ENCODE data around the gene HDAC8. TPM values are rescaled to one million over a fixed set of nuclear protein-coding genes. Genes with fewer than 3 reads are reported as not detected.

Gene HDAC8
- total RNA-seq, 1 donor from 2014 or later = 29.2 TPM

DNA sequence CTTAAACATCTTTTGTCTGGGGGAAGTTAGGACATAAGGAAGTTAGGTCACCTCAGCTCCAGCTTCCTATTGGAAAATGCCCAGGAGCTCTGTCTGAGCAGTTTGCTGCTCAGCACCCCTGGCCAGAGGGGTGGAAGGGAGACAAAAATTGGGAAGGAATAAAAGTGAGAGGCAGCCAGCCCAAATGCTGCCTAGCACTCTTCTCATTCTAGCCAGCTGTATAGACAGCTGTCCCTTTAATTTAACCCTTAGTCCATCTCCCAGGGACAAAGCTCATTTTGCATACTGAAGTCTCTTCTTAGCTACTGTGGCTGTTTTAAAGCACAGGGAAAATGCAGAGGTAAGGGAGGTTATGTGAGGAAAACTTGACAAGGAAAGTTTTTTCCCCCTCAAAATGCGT lies 177.4 kb downstream of the HDAC8 start:
- intact Hi-C loops (cut with micrococcal nuclease) = no loop called here
- H3K4me3 Mint-ChIP-seq = no peak overlapping the region
- peaks cover 2% of the 10 kb centered on the region for H3K9me3 Mint-ChIP-seq
- peaks cover 3% of the 10 kb centered on the region for H3K36me3 Mint-ChIP-seq (ENCODE audit: low read depth)
- no peaks in the 10 kb centered on the region for H3K4me1 Mint-ChIP-seq
- DNase-seq = no peak
- no peak overlapping the region for H3K27ac Mint-ChIP-seq
- no peaks in the 10 kb centered on the region for H3K27me3 Mint-ChIP-seq

DNA sequence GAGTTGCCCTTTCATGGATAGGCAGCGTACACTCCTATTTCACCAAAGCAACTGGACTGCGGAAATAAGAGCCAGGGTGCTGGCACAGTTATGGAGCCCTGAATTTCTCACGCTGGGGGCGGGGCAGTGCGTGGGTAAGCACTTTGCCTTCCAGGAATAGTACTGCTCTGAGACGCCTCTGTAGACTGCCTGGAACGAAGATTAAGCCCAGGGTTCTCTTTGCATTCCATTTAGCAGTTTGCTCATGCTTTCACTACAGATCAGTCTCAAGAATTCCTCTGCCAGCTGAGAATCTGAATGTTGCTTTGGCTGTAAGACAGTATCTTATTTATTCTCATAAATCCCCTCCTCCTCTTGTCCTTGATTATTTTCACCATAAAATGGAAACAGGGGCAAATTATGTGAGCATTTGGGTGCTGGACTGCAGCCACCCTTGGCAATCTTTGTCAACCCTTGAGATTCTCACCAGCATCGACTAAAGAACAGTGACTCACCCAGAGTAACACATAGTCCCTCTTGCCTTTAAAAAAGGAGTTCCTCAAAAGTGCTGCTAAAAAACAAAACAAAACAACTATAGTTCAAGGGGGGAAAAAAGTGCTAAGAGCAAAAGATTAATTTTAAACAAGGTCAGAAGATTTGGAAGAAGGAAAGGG lies 178.0 kb downstream of the HDAC8 start:
- intact Hi-C loops (cut with micrococcal nuclease) = no loop called here
- no peaks in the 10 kb centered on the region for H3K9me3 Mint-ChIP-seq

DNA sequence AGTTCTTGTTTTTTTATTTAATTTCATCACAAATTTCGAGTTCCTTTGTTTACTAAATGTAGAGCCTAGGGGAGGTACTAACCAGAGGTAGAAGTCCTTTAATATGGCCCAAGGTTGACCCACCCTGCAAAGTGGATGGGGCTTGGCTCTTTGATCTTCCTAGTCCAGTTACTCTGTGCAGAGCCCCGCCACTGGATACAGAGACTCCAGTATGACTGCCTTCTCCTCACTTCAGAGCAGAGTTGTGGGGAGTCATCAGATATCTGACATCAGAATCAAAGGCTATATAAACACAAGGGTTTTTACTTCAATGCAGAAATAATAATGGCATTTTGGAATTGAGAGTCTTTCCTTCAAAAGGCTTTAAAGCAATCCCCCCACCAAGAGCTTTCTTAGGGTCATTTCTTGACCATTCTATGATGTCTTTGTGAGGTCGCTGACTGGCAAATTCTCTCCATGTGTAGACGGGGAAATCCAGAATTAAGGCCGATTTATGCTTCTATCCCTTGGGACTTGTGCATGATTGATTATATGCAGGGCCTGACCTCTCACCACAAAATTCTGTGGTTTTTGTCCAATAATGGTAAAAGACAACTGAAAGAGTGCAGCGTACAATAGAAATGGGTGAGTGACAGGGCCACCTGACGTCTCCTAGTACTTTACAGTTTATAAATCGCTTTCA lies 178.7 kb downstream of the HDAC8 start:
- peaks cover 2% of the 10 kb centered on the region for H3K36me3 Mint-ChIP-seq (ENCODE audit: low read depth)
- H3K4me1 Mint-ChIP-seq = no peaks in the 10 kb centered on the region
- no peak overlapping the region for H3K4me3 Mint-ChIP-seq
- DNase-seq = no peak
- intact Hi-C loops (cut with micrococcal nuclease) = no loop called here
- H3K27me3 Mint-ChIP-seq = no peaks in the 10 kb centered on the region
- H3K9me3 Mint-ChIP-seq = no peaks in the 10 kb centered on the region
- no peak overlapping the region for H3K27ac Mint-ChIP-seq

More for the DNA sequence above, 178.0 kb downstream of the HDAC8 start:
- Mint-ChIP-seq H3K36me3 (ENCODE audit: low read depth) (peaks cover 2% of the 10 kb centered on the region), H3K27me3 (no peaks in the 10 kb centered on the region), H3K4me1 (no peaks in the 10 kb centered on the region), H3K27ac (no peak overlapping the region), H3K4me3 (no peak overlapping the region)
- DNase-seq = no peak

DNA sequence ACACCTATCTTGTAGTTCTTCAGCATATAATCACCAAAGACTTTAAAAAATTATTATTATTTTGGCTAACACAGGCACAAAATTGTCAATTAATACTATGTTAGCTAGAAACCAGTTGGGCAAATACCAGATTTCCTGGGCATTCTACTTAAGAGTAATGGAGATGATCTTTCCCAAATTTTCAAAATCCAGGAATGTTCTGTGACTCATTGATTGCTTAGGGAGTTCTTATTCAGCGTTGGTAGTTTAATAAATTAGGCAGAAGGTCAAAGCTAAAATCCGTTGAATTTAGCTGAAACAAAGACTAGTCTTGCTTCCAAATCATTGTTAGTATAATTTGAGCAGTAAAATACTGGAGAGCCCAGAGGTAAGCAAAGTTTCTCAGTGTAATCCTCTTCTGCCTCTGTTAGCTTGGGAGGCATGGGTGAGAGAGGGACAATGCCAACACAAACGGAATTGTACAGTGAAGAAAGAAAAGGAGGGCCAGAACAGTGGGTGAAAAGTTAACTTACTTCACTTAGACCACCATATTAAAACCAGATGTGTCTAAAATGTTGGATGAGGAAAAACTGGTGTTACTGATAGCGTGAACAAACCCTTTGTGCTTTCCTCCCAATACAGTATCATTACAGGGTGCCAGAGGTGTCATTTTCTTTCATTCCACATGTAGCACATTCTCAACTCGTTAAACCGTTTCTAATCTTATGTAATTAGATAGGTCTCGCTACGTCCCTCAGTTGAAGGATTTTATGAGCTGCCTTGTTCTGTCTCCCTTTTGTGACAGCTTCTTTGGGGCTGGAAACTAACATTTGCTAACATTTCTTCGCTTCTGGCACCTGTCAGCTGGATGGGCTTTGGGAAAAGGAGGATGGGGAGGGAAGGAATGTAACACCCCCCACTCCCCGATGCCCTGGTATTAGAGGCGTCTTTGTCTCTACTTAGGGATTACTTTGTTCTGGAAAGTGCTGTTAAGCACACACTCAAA lies 179.5 kb downstream of the HDAC8 start:
- Mint-ChIP-seq H3K4me1 (no peaks in the 10 kb centered on the region), H3K4me3 (no peak overlapping the region), H3K27me3 (no peaks in the 10 kb centered on the region), H3K9me3 (no peaks in the 10 kb centered on the region), H3K27ac (no peak overlapping the region), H3K36me3 (ENCODE audit: low read depth) (peaks cover 2% of the 10 kb centered on the region)
- DNase-seq = no peak
- intact Hi-C loops (cut with micrococcal nuclease) = no loop called here

DNA sequence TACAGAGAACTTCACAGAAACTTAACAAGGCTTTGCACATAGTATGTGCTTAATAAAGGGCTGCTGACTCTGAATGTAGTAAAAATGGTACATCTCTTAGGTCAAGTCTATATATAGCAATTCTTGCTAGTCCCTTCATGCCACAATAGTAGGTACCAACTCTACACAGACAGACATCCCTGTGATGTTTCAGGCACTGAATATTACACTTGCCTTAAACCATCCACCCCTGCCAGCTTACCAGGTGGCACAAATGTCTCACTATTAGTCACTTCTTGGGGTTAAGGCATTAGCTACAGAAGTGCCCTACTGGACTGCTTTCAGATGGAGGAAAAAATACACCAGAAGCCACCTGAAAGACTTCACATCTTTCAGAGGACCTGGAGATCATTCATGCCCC lies 180.6 kb downstream of the HDAC8 start:
- DNase-seq = no peak
- Mint-ChIP-seq H3K36me3 (ENCODE audit: low read depth) (no peaks in the 10 kb centered on the region), H3K27ac (no peak overlapping the region), H3K4me3 (no peak overlapping the region), H3K27me3 (no peaks in the 10 kb centered on the region), H3K4me1 (no peaks in the 10 kb centered on the region), H3K9me3 (no peaks in the 10 kb centered on the region)
- intact Hi-C loops (cut with micrococcal nuclease) = no loop called here

DNA sequence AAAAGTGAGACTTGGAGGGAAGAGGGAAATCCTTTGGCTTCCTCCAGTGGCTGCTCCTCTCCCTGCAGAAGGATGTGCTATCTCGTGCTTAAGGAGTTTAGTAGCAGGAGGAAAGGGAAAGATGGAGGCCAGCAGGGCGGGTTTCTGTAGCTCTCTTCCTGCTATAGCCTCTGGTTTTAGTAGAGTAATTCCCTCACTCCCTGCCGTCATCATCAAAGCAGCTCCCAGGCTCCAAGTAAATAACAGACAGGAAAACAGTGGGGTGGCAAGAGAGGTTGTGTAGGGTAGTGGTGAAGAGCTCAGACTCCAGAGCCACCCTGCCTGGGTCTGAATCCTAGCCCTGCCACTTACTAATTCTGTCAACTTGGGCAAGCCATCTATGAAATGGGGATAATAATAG lies 185.4 kb downstream of the HDAC8 start:
- Mint-ChIP-seq H3K9me3 (no peaks in the 10 kb centered on the region), H3K36me3 (ENCODE audit: low read depth) (no peaks in the 10 kb centered on the region), H3K4me1 (peaks cover 3% of the 10 kb centered on the region), H3K27ac (no peak overlapping the region), H3K27me3 (no peaks in the 10 kb centered on the region), H3K4me3 (no peak overlapping the region)
- no peak for DNase-seq
- intact Hi-C loops (cut with micrococcal nuclease) = no loop called here

DNA sequence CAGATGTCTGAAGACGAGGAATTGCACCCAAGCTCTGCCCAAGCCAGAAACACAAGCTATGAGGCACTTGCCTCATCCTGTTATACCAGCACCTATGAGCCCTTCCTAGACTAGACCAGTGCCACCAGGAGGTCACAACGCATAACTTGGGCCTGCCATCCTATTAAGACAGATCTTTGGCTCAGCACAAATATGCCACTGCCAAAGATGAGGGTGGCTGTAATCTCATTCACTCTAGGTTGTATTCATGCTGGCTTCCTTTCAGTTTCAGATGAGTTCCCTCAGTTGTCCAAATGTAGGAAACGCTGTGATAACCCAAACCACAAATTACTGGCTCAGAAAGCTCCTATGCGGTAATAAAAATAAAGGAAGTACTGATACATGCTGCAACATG lies 190.4 kb downstream of the HDAC8 start:
- Mint-ChIP-seq H3K4me3 (no peak overlapping the region), H3K36me3 (ENCODE audit: low read depth) (no peaks in the 10 kb centered on the region), H3K27ac (no peak overlapping the region), H3K27me3 (no peaks in the 10 kb centered on the region), H3K4me1 (peaks cover 3% of the 10 kb centered on the region), H3K9me3 (no peaks in the 10 kb centered on the region)
- DNase-seq = no peak
- intact Hi-C loops (cut with micrococcal nuclease) = no loop called here

DNA sequence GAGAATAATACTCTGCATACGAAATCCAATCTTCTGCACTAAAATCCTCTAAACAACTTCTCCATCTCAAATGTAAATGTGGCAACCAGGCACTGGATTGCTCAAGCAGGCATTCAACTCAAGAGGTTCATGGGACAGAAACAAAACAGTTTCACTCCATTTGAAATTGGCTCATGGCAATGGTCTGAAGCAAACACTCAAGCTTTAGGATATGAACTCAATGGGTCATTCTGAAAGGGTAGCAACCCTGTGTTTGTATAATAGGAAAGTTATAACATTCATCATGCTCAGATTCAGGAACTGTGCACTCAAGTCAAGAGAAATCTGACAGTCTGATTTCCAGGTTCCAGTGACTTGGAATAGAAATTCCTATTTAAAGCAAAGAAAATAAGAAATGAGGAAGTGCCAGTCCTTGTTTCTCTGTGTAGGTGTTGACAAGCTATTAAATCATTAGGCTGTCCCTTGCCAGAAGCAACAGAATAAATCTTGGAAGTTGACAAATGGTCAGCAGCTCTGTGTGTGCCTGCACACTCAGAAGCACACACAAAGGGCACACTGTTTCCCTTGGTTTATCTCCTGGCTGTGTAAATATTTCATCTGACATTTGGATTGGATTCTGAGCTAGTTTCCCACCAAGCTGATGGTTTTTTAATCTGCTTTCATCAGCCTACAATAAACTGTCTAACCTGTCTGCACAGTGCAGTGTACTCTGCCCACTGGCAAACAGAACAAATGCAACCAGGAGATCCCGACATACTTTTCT lies 191.0 kb downstream of the HDAC8 start:
- peaks cover 3% of the 10 kb centered on the region for H3K4me1 Mint-ChIP-seq
- H3K27ac Mint-ChIP-seq = no peak overlapping the region
- no peak overlapping the region for H3K4me3 Mint-ChIP-seq
- H3K36me3 Mint-ChIP-seq (ENCODE audit: low read depth) = no peaks in the 10 kb centered on the region
- DNase-seq = no peak
- H3K9me3 Mint-ChIP-seq = no peaks in the 10 kb centered on the region
- intact Hi-C loops (cut with micrococcal nuclease) = no loop called here
- no peaks in the 10 kb centered on the region for H3K27me3 Mint-ChIP-seq

DNA sequence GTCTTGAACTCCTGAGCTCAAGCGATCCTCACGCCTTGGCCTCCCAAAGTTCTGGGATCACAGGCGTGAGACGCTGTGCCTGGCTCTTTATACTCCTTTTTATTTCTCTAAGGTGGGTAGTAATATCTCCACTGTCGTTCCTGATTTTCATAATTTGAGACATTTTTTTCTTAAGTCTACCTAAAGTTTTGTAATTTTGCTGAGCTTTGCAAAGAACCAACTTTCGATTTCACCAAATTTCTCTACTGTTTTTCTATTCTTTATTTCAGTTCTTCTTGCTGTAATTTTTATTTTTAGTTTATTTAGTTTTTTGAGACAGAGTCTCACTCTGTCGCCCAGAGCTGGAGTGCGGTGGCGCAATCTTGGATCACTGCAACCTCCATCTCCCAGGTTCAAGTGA lies 196.5 kb downstream of the HDAC8 start:
- Mint-ChIP-seq H3K4me3 (no peak overlapping the region), H3K27ac (no peak overlapping the region), H3K9me3 (no peaks in the 10 kb centered on the region), H3K4me1 (no peaks in the 10 kb centered on the region), H3K36me3 (ENCODE audit: low read depth) (no peaks in the 10 kb centered on the region), H3K27me3 (no peaks in the 10 kb centered on the region)
- DNase-seq = no peak
- intact Hi-C loops (cut with micrococcal nuclease) = no loop called here

DNA sequence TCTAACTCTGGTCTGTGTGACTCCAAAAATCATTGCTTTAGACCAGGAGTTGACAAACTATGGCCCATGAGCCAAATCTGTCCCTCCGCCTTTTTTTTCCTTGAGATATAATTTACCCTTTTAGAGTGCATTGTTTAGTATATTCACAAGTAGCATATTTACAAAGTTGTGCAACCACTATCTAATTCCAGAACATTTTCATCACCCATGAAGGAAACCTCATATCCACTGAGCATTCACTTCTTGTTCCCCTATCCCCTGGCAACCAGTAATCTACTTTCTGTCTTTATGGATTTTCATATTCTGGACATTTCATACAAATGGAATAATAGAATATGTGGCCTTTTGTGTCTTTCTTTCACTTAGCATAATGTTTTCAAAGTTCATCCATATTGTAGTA lies 199.5 kb downstream of the HDAC8 start:
- Mint-ChIP-seq H3K9me3 (no peaks in the 10 kb centered on the region), H3K36me3 (ENCODE audit: low read depth) (no peaks in the 10 kb centered on the region), H3K4me3 (no peak overlapping the region), H3K27ac (no peak overlapping the region), H3K4me1 (no peaks in the 10 kb centered on the region), H3K27me3 (no peaks in the 10 kb centered on the region)
- DNase-seq = no peak
- intact Hi-C loops (cut with micrococcal nuclease) = no loop called here

DNA sequence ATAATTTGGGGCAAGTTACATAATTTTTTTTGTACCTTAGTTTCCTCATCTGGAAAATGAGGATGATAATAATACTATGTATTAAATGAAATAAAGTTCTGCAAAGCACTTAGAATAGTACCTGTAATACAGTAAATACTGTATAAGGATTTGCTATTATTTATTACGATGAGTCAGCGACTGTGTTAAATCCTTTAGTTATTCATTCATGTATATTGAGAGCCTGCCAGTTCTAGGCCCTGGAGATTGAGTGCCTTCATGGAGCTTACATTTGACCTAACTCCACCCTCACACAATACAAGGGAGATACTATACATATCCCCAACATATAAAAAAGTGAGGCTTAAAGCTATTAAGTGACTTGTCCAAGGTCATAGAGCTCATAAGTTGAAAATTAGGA lies 199.9 kb downstream of the HDAC8 start:
- Mint-ChIP-seq H3K27ac (no peak overlapping the region), H3K4me1 (no peaks in the 10 kb centered on the region), H3K4me3 (no peak overlapping the region), H3K36me3 (ENCODE audit: low read depth) (no peaks in the 10 kb centered on the region), H3K27me3 (no peaks in the 10 kb centered on the region), H3K9me3 (no peaks in the 10 kb centered on the region)
- no peak for DNase-seq
- intact Hi-C loops (cut with micrococcal nuclease) = no loop called here

DNA sequence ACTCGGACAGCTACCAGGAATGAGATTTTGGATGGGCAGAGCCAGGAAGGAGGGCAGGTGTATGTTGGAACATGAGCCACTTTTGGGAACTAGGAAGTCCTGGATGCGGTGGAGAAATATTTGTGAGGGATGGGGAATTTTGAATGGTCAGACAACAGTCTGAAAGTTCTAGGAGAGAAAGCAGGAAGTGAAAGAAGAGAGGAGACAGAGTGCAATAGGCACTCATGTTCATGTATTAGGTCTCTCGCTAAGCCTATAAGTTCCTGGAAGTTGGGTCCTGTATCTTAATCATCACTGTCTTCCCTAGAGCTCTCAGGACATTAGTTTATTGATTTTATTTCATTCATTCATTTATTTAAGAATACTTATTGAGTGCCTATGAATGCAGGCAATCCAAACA lies 201.2 kb downstream of the HDAC8 start:
- H3K27ac Mint-ChIP-seq = no peak overlapping the region
- no peaks in the 10 kb centered on the region for H3K4me1 Mint-ChIP-seq
- no peaks in the 10 kb centered on the region for H3K27me3 Mint-ChIP-seq
- no peak for DNase-seq
- no peak overlapping the region for H3K4me3 Mint-ChIP-seq
- intact Hi-C loops (cut with micrococcal nuclease) = no loop called here
- H3K36me3 Mint-ChIP-seq (ENCODE audit: low read depth) = no peaks in the 10 kb centered on the region
- no peaks in the 10 kb centered on the region for H3K9me3 Mint-ChIP-seq

DNA sequence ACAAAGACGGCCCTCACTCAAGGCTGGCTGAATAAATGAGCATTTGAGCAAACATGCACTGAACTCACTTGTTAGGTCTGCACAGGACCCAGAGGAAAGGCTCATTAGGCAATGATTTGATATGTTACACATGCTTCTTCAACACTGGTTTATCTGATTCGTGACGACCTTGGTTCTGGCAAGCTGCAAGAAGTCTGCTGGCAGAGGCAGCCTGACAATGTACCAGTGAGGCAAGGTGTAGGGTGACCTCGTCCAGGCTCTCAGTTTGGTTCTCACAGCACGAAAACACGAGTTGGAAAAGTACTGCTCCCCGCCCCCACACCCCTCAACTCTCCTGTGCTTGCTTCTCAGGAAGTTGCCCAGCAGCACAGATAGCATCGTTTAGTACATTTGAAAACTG lies 203.8 kb downstream of the HDAC8 start:
- no peak for DNase-seq
- Mint-ChIP-seq H3K27me3 (no peaks in the 10 kb centered on the region), H3K9me3 (no peaks in the 10 kb centered on the region), H3K27ac (no peak overlapping the region), H3K4me3 (no peak overlapping the region), H3K36me3 (ENCODE audit: low read depth) (no peaks in the 10 kb centered on the region), H3K4me1 (no peaks in the 10 kb centered on the region)
- intact Hi-C loops (cut with micrococcal nuclease) = no loop called here

Measured in activated CD4-positive, alpha-beta T cell treated with anti-CD3 and anti-CD28 coated beads, Interleukin-2, amount 10 ng/mL, durations not matched to agents 24 days and 14 days (primary cell).